WTC11 (cell line): Measurements from ENCODE around the gene SNX15. TPM values are rescaled to one million over a fixed set of nuclear protein-coding genes. Genes with fewer than 3 reads are reported as not detected.

Experiments used
- ATAC-seq: fragments of 200-7000 bp; cut with Tn5 transposase; 2 replicates; pipeline ENCODE4 v1.10.0; 2021; ENCODE audit warnings: mild to moderate bottlenecking, moderate library complexity
- CTCF ChIA-PET: fragments of 300-600 bp; sonication (Branson Sonifier 250); formaldehyde crosslinking; loops from one replicate; lab custom pipeline; 2021; ENCODE audit warnings: antibody characterized with exemption; lab: Charles Lee
- POLR2A ChIA-PET: fragments of 350-600 bp; sonication (Branson Sonifier 250); formaldehyde crosslinking; loops from one replicate; lab custom pipeline; 2021; ENCODE audit warnings: antibody characterized with exemption; lab: Charles Lee
- DNase-seq: peaks from one replicate; pipeline ENCODE4 v3.0.0; 2021; ENCODE audit warnings: low spot score
- H3K27ac Mint-ChIP-seq: 2 replicates; pipeline ENCODE4 v1.8.0; 2021; ENCODE audit warnings: mixed read lengths
- H3K27me3 Mint-ChIP-seq: 2 replicates; pipeline ENCODE4 v1.8.0; 2021; ENCODE audit warnings: low read depth, mild to moderate bottlenecking, moderate library complexity, mixed read lengths
- H3K36me3 Mint-ChIP-seq: 2 replicates; pipeline ENCODE4 v1.8.0; 2021; ENCODE audit warnings: mixed read lengths
- H3K4me1 Mint-ChIP-seq: 2 replicates; pipeline ENCODE4 v1.8.0; 2022; ENCODE audit warnings: mixed read lengths
- H3K4me3 Mint-ChIP-seq: 2 replicates; pipeline ENCODE4 v1.8.0; 2021; ENCODE audit warnings: mild to moderate bottlenecking, moderate library complexity, mixed read lengths
- H3K9me3 Mint-ChIP-seq: 2 replicates; pipeline ENCODE4 v1.8.0; 2021; ENCODE audit warnings: mixed read lengths
- ELF4 ChIP-seq: sonication (generic); formaldehyde crosslinking; IDR thresholded peaks from 2 replicates; pipeline ENCODE4 v1.8.1; 2022; ENCODE audit warnings: low read depth, mild to moderate bottlenecking, moderate library complexity, missing genetic modification reagents
- FOXJ3 ChIP-seq: sonication (generic); formaldehyde crosslinking; IDR thresholded peaks from 2 replicates; pipeline ENCODE4 v1.9.0; 2021; ENCODE audit warnings: missing genetic modification reagents, mild to moderate bottlenecking, borderline replicate concordance
- HMGA2 ChIP-seq: fragments of 250-450 bp; sonication (Bioruptor Pico); IDR thresholded peaks from 2 replicates; pipeline ENCODE4 v1.4.0; 2021; ENCODE audit warnings: mild to moderate bottlenecking, moderate library complexity
- JUN ChIP-seq: sonication (generic); formaldehyde crosslinking; IDR thresholded peaks from 2 replicates; pipeline ENCODE4 v1.8.0; 2023; ENCODE audit warnings: mild to moderate bottlenecking, missing genetic modification reagents
- NFYB ChIP-seq: sonication (generic); formaldehyde crosslinking; conservative IDR thresholded peaks from 2 replicates; pipeline ENCODE4 v1.8.0; 2022; ENCODE audit warnings: low read depth, missing genetic modification reagents
- SMAD4 ChIP-seq: sonication (generic); formaldehyde crosslinking; IDR thresholded peaks from 2 replicates; pipeline ENCODE4 v1.8.0; 2022; ENCODE audit warnings: mild to moderate bottlenecking, missing genetic modification reagents
- total RNA-seq: library from RNA; stranded (reverse); gene quantifications from 3 replicates; pipeline ENCODE4 v1.2.3, GENCODE V29; 2021
- TF ChIP-seq, protein P1 (sequence below): fragments of 250-450 bp; sonication (Bioruptor Pico); IDR thresholded peaks from 2 replicates; pipeline ENCODE4 v1.9.0; 2021; ENCODE audit warnings: moderate library complexity, mild to moderate bottlenecking, inconsistent platforms, borderline replicate concordance
- TF ChIP-seq, protein P2 (sequence below): sonication (generic); formaldehyde crosslinking; conservative IDR thresholded peaks from 2 replicates; pipeline ENCODE4 v1.8.1; 2023; ENCODE audit warnings: mild to moderate bottlenecking, low read depth, missing genetic modification reagents, moderate library complexity
- TF ChIP-seq, protein P3 (sequence below): fragments of 250-450 bp; sonication (Bioruptor Pico); IDR thresholded peaks from 2 replicates; pipeline ENCODE4 v1.9.0; 2021; ENCODE audit warnings: mild to moderate bottlenecking, borderline replicate concordance
- TF ChIP-seq, protein P4 (sequence below): sonication (generic); formaldehyde crosslinking; IDR thresholded peaks from 2 replicates; pipeline ENCODE4 v1.8.0; 2022; ENCODE audit warnings: mild to moderate bottlenecking, missing genetic modification reagents
- TF ChIP-seq, protein P5 (sequence below): sonication (generic); formaldehyde crosslinking; IDR thresholded peaks from 2 replicates; pipeline ENCODE4 v1.8.0; 2022; ENCODE audit warnings: mild to moderate bottlenecking, missing genetic modification reagents
- TF ChIP-seq, protein P6 (sequence below): sonication (generic); formaldehyde crosslinking; IDR thresholded peaks from 2 replicates; pipeline ENCODE4 v1.8.0; 2022; ENCODE audit warnings: missing genetic modification reagents
- TF ChIP-seq, protein P7 (sequence below): fragments of 250-450 bp; sonication (Bioruptor Pico); IDR thresholded peaks from 2 replicates; pipeline ENCODE4 v1.9.0; 2021; ENCODE audit warnings: mild to moderate bottlenecking
- TF ChIP-seq, protein P8 (sequence below): sonication (generic); formaldehyde crosslinking; IDR thresholded peaks from 2 replicates; pipeline ENCODE4 v1.8.1; 2023; ENCODE audit warnings: mild to moderate bottlenecking, missing genetic modification reagents, moderate library complexity

The SNX15 gene
- total RNA-seq, 1 experiment from 2014 or later, result 17.6 TPM

DNA sequence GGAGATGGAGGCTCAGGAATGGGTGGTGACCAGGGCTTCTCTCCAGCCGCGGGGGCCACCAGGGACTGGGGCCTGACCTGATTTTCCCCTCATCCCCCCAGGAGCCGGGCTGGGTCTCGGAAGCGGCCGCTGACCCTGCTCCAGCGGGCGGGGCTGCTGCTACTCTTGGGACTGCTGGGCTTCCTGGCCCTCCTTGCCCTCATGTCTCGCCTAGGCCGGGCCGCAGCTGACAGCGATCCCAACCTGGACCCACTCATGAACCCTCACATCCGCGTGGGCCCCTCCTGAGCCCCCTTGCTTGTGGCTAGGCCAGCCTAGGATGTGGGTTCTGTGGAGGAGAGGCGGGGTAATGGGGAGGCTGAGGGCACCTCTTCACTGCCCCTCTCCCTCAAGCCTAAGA, 60.6 kb downstream of the SNX15 start (continued):
- TF ChIP-seq NFYB (CRISPR knock-in tag), result no peak
- no peak for TF ChIP-seq JUN
- TF ChIP-seq, protein P1, sequence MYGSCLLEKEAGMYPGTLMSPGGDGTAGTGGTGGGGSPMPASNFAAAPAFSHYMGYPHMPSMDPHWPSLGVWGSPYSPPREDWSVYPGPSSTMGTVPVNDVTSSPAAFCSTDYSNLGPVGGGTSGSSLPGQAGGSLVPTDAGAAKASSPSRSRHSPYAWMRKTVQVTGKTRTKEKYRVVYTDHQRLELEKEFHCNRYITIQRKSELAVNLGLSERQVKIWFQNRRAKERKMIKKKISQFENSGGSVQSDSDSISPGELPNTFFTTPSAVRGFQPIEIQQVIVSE, result no peak
- no peak for TF ChIP-seq ELF4
- TF ChIP-seq, protein P2, sequence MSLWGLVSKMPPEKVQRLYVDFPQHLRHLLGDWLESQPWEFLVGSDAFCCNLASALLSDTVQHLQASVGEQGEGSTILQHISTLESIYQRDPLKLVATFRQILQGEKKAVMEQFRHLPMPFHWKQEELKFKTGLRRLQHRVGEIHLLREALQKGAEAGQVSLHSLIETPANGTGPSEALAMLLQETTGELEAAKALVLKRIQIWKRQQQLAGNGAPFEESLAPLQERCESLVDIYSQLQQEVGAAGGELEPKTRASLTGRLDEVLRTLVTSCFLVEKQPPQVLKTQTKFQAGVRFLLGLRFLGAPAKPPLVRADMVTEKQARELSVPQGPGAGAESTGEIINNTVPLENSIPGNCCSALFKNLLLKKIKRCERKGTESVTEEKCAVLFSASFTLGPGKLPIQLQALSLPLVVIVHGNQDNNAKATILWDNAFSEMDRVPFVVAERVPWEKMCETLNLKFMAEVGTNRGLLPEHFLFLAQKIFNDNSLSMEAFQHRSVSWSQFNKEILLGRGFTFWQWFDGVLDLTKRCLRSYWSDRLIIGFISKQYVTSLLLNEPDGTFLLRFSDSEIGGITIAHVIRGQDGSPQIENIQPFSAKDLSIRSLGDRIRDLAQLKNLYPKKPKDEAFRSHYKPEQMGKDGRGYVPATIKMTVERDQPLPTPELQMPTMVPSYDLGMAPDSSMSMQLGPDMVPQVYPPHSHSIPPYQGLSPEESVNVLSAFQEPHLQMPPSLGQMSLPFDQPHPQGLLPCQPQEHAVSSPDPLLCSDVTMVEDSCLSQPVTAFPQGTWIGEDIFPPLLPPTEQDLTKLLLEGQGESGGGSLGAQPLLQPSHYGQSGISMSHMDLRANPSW (CRISPR knock-in tag), result no peak
- TF ChIP-seq, protein P3, sequence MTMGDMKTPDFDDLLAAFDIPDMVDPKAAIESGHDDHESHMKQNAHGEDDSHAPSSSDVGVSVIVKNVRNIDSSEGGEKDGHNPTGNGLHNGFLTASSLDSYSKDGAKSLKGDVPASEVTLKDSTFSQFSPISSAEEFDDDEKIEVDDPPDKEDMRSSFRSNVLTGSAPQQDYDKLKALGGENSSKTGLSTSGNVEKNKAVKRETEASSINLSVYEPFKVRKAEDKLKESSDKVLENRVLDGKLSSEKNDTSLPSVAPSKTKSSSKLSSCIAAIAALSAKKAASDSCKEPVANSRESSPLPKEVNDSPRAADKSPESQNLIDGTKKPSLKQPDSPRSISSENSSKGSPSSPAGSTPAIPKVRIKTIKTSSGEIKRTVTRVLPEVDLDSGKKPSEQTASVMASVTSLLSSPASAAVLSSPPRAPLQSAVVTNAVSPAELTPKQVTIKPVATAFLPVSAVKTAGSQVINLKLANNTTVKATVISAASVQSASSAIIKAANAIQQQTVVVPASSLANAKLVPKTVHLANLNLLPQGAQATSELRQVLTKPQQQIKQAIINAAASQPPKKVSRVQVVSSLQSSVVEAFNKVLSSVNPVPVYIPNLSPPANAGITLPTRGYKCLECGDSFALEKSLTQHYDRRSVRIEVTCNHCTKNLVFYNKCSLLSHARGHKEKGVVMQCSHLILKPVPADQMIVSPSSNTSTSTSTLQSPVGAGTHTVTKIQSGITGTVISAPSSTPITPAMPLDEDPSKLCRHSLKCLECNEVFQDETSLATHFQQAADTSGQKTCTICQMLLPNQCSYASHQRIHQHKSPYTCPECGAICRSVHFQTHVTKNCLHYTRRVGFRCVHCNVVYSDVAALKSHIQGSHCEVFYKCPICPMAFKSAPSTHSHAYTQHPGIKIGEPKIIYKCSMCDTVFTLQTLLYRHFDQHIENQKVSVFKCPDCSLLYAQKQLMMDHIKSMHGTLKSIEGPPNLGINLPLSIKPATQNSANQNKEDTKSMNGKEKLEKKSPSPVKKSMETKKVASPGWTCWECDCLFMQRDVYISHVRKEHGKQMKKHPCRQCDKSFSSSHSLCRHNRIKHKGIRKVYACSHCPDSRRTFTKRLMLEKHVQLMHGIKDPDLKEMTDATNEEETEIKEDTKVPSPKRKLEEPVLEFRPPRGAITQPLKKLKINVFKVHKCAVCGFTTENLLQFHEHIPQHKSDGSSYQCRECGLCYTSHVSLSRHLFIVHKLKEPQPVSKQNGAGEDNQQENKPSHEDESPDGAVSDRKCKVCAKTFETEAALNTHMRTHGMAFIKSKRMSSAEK (CRISPR knock-in tag), result no peak
- no peak for TF ChIP-seq HMGA2
- TF ChIP-seq, protein P4, sequence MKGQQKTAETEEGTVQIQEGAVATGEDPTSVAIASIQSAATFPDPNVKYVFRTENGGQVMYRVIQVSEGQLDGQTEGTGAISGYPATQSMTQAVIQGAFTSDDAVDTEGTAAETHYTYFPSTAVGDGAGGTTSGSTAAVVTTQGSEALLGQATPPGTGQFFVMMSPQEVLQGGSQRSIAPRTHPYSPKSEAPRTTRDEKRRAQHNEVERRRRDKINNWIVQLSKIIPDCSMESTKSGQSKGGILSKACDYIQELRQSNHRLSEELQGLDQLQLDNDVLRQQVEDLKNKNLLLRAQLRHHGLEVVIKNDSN, result no peak

DNA sequence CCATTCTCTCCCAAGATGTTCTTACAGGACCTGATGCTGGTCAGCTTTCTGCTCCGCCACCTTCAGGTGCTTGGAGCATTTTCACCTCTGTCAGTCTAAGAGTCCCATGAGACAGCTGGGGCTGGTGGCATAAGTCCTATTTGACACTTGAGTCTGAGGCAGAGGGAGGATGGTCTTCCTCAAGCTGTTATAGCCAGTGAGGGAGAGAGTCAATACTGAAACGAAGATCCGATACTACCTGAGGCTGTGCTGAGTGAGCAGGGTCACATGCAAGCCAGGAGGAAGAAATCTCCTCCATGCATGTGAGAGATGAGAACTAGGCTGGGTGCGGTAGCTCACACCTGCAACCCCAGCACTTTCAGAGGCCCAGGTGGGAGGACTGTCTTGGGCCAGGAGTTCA, 62.4 kb downstream of the SNX15 start:
- Mint-ChIP-seq H3K4me1 (0 out of 2 replicates have a peak, but pooled peaks cover 4% of the 10 kb centered on the region), H3K36me3 (peaks cover 3% of the 10 kb centered on the region), H3K27ac (no peak overlapping the region), H3K27me3 (no peaks in the 10 kb centered on the region), H3K4me3 (no peak overlapping the region), H3K9me3 (no peaks in the 10 kb centered on the region)
- ChIA-PET POLR2A (interaction anchor here (0.6 kb wide), 1 partner anchor 60 kb away, joined by 3 read pairs; no protein-coding TSS in a partner anchor), CTCF (interaction anchor here (1.4 to 2.7 kb wide), 4 partner anchors 12 to 241 kb away, joined by 4 to 11 read pairs (median 7); partner anchors contain the start of gene ARL2)
- DNase-seq, result no peak
- ATAC-seq, result no peak
- TF ChIP-seq SMAD4 (no peak), FOXJ3 (CRISPR knock-in tag) (no peak)
- TF ChIP-seq, protein P5, sequence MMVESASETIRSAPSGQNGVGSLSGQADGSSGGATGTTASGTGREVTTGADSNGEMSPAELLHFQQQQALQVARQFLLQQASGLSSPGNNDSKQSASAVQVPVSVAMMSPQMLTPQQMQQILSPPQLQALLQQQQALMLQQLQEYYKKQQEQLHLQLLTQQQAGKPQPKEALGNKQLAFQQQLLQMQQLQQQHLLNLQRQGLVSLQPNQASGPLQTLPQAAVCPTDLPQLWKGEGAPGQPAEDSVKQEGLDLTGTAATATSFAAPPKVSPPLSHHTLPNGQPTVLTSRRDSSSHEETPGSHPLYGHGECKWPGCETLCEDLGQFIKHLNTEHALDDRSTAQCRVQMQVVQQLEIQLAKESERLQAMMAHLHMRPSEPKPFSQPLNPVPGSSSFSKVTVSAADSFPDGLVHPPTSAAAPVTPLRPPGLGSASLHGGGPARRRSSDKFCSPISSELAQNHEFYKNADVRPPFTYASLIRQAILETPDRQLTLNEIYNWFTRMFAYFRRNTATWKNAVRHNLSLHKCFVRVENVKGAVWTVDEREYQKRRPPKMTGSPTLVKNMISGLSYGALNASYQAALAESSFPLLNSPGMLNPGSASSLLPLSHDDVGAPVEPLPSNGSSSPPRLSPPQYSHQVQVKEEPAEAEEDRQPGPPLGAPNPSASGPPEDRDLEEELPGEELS (CRISPR knock-in tag), result no peak
- TF ChIP-seq, protein P2 (CRISPR knock-in tag), result no peak
- TF ChIP-seq, protein P6, sequence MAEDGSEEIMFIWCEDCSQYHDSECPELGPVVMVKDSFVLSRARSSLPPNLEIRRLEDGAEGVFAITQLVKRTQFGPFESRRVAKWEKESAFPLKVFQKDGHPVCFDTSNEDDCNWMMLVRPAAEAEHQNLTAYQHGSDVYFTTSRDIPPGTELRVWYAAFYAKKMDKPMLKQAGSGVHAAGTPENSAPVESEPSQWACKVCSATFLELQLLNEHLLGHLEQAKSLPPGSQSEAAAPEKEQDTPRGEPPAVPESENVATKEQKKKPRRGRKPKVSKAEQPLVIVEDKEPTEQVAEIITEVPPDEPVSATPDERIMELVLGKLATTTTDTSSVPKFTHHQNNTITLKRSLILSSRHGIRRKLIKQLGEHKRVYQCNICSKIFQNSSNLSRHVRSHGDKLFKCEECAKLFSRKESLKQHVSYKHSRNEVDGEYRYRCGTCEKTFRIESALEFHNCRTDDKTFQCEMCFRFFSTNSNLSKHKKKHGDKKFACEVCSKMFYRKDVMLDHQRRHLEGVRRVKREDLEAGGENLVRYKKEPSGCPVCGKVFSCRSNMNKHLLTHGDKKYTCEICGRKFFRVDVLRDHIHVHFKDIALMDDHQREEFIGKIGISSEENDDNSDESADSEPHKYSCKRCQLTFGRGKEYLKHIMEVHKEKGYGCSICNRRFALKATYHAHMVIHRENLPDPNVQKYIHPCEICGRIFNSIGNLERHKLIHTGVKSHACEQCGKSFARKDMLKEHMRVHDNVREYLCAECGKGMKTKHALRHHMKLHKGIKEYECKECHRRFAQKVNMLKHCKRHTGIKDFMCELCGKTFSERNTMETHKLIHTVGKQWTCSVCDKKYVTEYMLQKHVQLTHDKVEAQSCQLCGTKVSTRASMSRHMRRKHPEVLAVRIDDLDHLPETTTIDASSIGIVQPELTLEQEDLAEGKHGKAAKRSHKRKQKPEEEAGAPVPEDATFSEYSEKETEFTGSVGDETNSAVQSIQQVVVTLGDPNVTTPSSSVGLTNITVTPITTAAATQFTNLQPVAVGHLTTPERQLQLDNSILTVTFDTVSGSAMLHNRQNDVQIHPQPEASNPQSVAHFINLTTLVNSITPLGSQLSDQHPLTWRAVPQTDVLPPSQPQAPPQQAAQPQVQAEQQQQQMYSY (CRISPR knock-in tag), result no peak
- TF ChIP-seq, protein P7, sequence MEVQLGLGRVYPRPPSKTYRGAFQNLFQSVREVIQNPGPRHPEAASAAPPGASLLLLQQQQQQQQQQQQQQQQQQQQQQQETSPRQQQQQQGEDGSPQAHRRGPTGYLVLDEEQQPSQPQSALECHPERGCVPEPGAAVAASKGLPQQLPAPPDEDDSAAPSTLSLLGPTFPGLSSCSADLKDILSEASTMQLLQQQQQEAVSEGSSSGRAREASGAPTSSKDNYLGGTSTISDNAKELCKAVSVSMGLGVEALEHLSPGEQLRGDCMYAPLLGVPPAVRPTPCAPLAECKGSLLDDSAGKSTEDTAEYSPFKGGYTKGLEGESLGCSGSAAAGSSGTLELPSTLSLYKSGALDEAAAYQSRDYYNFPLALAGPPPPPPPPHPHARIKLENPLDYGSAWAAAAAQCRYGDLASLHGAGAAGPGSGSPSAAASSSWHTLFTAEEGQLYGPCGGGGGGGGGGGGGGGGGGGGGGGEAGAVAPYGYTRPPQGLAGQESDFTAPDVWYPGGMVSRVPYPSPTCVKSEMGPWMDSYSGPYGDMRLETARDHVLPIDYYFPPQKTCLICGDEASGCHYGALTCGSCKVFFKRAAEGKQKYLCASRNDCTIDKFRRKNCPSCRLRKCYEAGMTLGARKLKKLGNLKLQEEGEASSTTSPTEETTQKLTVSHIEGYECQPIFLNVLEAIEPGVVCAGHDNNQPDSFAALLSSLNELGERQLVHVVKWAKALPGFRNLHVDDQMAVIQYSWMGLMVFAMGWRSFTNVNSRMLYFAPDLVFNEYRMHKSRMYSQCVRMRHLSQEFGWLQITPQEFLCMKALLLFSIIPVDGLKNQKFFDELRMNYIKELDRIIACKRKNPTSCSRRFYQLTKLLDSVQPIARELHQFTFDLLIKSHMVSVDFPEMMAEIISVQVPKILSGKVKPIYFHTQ, result no peak
- TF ChIP-seq, protein P8, sequence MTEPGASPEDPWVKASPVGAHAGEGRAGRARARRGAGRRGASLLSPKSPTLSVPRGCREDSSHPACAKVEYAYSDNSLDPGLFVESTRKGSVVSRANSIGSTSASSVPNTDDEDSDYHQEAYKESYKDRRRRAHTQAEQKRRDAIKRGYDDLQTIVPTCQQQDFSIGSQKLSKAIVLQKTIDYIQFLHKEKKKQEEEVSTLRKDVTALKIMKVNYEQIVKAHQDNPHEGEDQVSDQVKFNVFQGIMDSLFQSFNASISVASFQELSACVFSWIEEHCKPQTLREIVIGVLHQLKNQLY (CRISPR knock-in tag), result no peak
